Embryonic facial prominence (tissue), 1 donor: ENCODE results near the gene OR51F1.
"Not testable (repeated sequence)": the region's sequence is repeated elsewhere in the genome, so short reads cannot be mapped to it uniquely, and the experiment has no call there.

Source experiments
- DNase-seq: peaks from one replicate; pipeline ENCODE4 v3.0.0-alpha.2; 2016; ENCODE audit errors: extremely low spot score

Gene OR51F1

GRCh38 chr11:4769838-4770237, at the start of gene OR51F1:
TSS of gene OR51F1 (minus strand) at chr11:4769938. CDS start at chr11:4769938, 0 bp downstream.
- no peak for DNase-seq

- no peak for DNase-seq
These were observed 39.5 kb upstream of the OR51F1 start for GRCh38 chr11:4809246-4809645.

- DNase-seq: no peak
These were observed 38.7 kb upstream of the OR51F1 start for GRCh38 chr11:4808476-4808875.

- DNase-seq: no peak
These were observed 34.5 kb upstream of the OR51F1 start, which contains the start of gene OR52R1 for GRCh38 chr11:4804280-4804679. TSS of gene OR52R1 (minus strand) at chr11:4804380. CDS start at chr11:4804380, 0 bp downstream.

- not testable (repeated sequence) for DNase-seq
These were observed 31.6 kb upstream of the OR51F1 start for GRCh38 chr11:4801316-4801715.

- no peak for DNase-seq
These were observed 28.9 kb upstream of the OR51F1 start for GRCh38 chr11:4798427-4799183.

- no peak for DNase-seq
These were observed 27.5 kb upstream of the OR51F1 start for GRCh38 chr11:4797206-4797605.

GRCh38 chr11:4782454-4782853, 12.7 kb upstream of the OR51F1 start:
- DNase-seq: no peak

GRCh38 chr11:4768094-4768493, 1.6 kb downstream of the OR51F1 start:
- no peak for DNase-seq

- DNase-seq: no peak
These were observed 3.2 kb downstream of the OR51F1 start for GRCh38 chr11:4766420-4767043.

- DNase-seq: no peak
These were observed 6.6 kb downstream of the OR51F1 start for GRCh38 chr11:4763096-4763495.

GRCh38 chr11:4751201-4751600, 18.5 kb downstream of the OR51F1 start:
- DNase-seq: no peak

GRCh38 chr11:4748438-4748837, 21.3 kb downstream of the OR51F1 start:
- no peak for DNase-seq

- DNase-seq: no peak
These were observed 29.0 kb downstream of the OR51F1 start for GRCh38 chr11:4740735-4741134.

- DNase-seq: no peak
These were observed 42.6 kb downstream of the OR51F1 start for GRCh38 chr11:4727171-4727570.

GRCh38 chr11:4722616-4723534, 46.9 kb downstream of the OR51F1 start:
- not testable (repeated sequence) for DNase-seq
